ENCODE results near the gene SLC24A3.

SLC24A3 gene

DNA sequence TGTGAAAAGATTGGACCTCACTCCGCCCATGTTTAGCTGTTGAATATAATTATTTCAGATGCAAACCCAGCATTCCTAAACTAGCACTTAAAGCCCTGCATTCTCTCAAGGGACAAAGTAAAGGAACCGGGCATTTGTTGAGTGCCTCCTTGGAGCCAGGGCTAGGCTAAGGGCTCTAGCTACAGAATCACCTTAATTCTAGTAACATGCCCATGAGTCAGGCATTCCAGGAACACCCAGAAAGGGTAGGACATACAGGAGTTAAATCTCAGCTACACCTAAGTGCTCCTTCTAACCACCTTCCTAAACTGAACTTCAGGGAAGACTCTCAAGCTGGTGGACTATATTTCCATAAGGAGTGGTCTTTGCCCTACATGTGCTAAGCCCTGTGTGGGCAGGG, 89.4 kb downstream of the SLC24A3 start:
- no peak for TF ChIP-seq ZFX (IDR thresholded peaks at IDR 0.05; ENCODE audit: borderline replicate concordance)
- TF ChIP-seq, protein P1, sequence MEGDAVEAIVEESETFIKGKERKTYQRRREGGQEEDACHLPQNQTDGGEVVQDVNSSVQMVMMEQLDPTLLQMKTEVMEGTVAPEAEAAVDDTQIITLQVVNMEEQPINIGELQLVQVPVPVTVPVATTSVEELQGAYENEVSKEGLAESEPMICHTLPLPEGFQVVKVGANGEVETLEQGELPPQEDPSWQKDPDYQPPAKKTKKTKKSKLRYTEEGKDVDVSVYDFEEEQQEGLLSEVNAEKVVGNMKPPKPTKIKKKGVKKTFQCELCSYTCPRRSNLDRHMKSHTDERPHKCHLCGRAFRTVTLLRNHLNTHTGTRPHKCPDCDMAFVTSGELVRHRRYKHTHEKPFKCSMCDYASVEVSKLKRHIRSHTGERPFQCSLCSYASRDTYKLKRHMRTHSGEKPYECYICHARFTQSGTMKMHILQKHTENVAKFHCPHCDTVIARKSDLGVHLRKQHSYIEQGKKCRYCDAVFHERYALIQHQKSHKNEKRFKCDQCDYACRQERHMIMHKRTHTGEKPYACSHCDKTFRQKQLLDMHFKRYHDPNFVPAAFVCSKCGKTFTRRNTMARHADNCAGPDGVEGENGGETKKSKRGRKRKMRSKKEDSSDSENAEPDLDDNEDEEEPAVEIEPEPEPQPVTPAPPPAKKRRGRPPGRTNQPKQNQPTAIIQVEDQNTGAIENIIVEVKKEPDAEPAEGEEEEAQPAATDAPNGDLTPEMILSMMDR (IDR thresholded peaks at IDR 0.05) = no peak
- no peak overlapping the region for H3K27ac ChIP-seq

DNA sequence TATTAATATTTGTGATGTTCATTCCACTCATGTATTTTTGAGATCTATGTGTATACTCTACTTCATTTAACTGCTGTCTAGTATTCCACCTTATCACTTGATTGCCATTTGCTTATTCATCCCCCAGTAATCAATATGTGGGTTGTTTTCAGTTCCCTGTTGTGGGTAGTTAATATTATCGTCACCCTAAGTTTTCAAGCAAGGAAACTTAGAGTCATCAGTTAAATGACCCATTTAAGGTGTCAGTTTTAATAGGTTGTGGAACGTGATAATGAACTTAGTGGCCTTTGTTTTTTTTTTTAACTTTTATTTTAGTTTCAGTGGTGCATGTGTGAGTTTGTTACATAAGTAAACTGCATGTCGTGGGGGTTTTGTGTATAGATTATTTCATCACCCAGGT, 90.3 kb downstream of the SLC24A3 start:
- no peak overlapping the region for H3K27ac ChIP-seq
- TF ChIP-seq, protein P1 (IDR thresholded peaks at IDR 0.05) = no peak
- TF ChIP-seq ZFX (IDR thresholded peaks at IDR 0.05; ENCODE audit: borderline replicate concordance) = no peak

DNA sequence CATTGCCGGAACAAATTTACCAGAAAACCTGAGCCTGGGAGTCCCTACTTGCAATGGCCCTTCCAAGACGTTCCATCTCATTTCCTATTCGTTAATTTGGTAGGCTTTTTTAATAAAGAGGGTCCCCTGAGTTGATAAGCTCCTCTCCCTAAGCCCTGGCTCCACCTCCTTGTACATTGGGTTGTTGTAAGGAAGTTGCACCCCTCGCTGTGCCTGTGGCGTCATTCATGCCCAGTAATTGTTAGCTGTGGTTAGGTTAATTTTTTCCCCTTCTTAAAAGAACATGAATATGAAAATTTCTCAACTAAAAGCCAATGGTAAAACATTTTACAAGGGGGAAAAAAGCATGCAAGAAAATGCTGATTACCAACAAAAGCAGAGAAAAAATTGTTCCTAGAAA, 91.9 kb downstream of the SLC24A3 start:
- H3K27ac ChIP-seq = no peak overlapping the region
- no peak for TF ChIP-seq ZFX (IDR thresholded peaks at IDR 0.05; ENCODE audit: borderline replicate concordance)
- TF ChIP-seq, protein P1 (IDR thresholded peaks at IDR 0.05) = no peak

DNA sequence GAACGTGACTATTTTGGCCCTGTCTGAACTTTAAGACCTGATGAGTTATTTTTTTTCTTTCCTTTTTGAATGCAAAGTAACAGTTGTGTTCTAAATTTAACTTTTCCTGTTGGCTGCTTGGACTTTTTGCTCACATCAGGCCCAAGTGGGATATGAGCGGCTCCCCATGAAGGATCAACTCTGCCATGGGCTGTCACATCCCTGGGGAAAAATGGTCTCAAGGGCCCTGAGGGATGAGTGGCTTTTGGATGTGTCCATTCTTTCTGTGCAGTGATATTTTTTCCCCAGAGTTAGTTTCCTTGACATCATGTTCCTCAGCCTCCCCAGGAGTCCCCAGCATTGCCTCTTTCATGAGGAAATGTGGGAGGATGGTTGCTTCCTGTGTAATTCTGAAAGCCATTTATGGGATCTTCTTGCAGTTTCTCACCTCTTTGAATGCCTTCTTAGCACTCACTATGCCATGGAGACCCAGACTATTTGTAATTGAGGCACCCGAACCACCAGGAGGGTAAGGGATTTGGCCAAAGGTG, 92.5 kb downstream of the SLC24A3 start:
- H3K27ac ChIP-seq = no peak overlapping the region
- TF ChIP-seq ZFX (IDR thresholded peaks at IDR 0.05; ENCODE audit: borderline replicate concordance) = no peak
- TF ChIP-seq, protein P1 (IDR thresholded peaks at IDR 0.05) = no peak

DNA sequence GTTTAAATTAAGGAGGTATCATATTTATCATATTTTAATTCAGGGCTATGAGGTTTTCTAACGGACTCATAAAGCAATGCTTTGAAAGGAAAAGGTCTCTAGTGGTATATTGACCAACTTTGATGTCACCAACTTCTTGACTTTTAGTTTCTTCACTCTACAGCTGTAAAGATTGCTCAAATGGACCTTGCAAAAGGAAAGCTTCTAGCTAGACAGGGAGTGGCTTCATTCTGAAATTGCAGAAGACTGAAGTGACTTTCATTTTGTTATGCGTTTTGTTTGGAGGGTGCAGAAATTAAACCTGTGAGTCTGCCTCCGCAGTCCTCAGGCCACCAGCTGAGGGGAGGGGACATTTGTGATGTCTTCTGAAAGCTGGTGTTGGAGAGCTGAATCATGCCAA, 95.7 kb downstream of the SLC24A3 start:
- no peak for TF ChIP-seq ZFX (IDR thresholded peaks at IDR 0.05; ENCODE audit: borderline replicate concordance)
- TF ChIP-seq, protein P1 (IDR thresholded peaks at IDR 0.05) = no peak
- no peak overlapping the region for H3K27ac ChIP-seq

DNA sequence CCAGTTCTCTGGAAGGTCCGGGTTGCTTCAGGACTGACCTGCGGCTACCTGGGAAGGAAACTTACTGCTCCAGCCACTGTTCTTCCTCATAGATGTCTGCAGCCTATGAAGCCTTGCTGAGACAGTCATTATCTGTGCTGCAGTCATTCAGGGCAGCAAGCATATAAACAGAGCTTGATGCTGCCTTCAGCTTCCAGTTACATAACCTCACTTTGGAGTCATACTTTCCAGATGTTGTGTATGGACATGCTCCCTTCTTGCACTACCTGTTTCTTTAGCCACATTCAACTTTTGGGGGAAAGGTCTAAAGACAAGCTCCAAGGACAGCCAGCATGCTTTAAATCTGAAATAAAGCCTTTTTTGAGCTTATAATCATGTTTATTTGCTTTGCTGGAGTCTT, 98.1 kb downstream of the SLC24A3 start:
- no peak overlapping the region for H3K27ac ChIP-seq
- TF ChIP-seq, protein P1 (IDR thresholded peaks at IDR 0.05) = no peak
- no peak for TF ChIP-seq ZFX (IDR thresholded peaks at IDR 0.05; ENCODE audit: borderline replicate concordance)

DNA sequence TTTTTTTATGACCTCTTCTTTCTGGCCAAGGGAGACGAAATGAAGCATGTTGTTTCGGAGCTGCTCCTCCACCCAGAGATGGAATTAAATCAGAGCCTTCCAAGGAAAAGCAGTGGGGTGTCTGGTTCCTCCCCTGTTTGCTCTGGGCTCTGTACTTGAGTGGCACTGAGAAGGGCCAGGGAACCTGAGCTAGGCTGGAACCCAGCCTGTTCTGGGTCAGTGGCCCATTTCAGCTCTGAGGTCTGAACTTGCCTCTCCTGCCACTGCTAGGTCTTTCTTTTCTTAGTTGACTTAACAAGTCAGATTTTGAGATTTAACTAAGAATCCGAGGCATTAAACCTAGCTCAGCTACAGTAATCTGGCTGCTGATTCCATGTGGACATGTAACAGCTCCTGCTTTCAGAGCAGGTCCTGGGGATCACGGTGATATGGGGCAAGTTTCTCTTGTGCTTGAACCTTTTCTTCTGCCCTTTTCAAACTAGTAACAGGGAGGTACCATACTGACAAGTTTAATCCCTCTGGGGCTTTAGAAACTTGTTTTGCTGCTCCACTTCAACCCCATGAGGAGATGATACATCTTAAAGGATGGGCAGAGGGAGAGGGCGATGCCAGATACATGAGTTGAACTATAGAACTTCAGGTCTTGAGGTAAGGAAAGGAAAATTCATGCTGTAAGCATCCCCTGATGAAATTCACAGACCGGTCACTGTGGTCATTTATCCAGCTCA, 101.1 kb downstream of the SLC24A3 start:
- TF ChIP-seq ZFX (IDR thresholded peaks at IDR 0.05; ENCODE audit: borderline replicate concordance) = no peak
- TF ChIP-seq, protein P1 (IDR thresholded peaks at IDR 0.05) = no peak
- H3K27ac ChIP-seq = no peak overlapping the region
